ENCODE data around the gene FBXL7.

FBXL7 gene

GRCh38 chr5:15902066-15902465 lies 402.1 kb downstream of the FBXL7 start:
- Mint-ChIP-seq H3K27me3 (no peaks in the 10 kb centered on the region), H3K27ac (no peak overlapping the region), H3K9me3 (no peaks in the 10 kb centered on the region), H3K4me3 (no peak overlapping the region), H3K36me3 (ENCODE audit: low read depth) (no peaks in the 10 kb centered on the region), H3K4me1 (ENCODE audit: low read depth) (no peaks in the 10 kb centered on the region)
- DNase-seq: no peak

DNA sequence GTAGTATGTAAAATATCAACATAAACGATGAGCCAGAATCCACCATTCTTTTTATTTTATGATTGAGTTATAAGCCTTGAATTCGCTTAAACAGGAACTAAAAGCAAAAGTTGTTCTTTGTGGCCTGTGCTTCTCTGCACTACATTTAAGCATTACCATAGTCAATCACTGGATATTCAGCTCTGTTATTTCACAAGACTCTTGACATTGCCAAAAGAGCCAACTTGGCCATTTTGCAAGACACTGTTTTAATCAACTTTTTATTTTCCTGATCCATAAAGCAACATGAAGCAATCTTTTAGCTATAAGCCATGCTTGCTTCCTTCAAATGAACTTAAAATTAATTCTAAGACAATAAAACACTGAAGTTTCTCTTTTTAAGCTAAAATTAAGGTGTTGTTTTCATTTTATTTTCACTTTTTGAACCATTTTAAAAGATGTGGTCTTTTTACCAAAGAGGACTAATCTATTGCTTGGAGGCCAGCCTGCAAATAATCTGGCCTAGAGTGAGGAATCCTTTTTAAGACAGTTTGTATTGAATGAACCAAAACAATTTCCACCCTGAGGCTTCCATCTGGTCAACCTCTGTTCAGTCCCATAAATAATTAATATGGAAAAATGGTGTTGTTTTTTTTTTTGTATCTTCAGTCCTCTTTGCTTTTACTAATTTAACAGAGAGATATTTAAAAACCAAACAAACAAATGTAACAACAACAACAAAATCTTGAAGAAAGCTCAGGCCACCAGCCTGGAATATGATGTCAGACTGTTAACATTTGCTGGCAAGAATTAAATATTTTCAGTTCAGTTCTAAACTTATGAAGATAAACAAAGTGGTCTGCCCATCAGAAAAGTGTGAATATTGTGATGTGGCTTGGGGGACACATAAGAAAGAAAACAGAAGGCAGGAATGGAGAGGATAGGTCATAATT lies 405.2 kb downstream of the FBXL7 start:
- no peaks in the 10 kb centered on the region for H3K4me1 Mint-ChIP-seq (ENCODE audit: low read depth)
- H3K36me3 Mint-ChIP-seq (ENCODE audit: low read depth): no peaks in the 10 kb centered on the region
- no peak for DNase-seq
- H3K27me3 Mint-ChIP-seq: no peaks in the 10 kb centered on the region
- no peaks in the 10 kb centered on the region for H3K9me3 Mint-ChIP-seq
- H3K27ac Mint-ChIP-seq: no peak overlapping the region
- no peak overlapping the region for H3K4me3 Mint-ChIP-seq

GRCh38 chr5:15914638-15915037 lies 414.7 kb downstream of the FBXL7 start:
- DNase-seq: no peak
- H3K4me3 Mint-ChIP-seq: no peak overlapping the region
- H3K9me3 Mint-ChIP-seq: no peaks in the 10 kb centered on the region
- H3K27me3 Mint-ChIP-seq: no peaks in the 10 kb centered on the region
- no peak overlapping the region for H3K27ac Mint-ChIP-seq
- H3K4me1 Mint-ChIP-seq (ENCODE audit: low read depth): no peaks in the 10 kb centered on the region
- no peaks in the 10 kb centered on the region for H3K36me3 Mint-ChIP-seq (ENCODE audit: low read depth)

DNA sequence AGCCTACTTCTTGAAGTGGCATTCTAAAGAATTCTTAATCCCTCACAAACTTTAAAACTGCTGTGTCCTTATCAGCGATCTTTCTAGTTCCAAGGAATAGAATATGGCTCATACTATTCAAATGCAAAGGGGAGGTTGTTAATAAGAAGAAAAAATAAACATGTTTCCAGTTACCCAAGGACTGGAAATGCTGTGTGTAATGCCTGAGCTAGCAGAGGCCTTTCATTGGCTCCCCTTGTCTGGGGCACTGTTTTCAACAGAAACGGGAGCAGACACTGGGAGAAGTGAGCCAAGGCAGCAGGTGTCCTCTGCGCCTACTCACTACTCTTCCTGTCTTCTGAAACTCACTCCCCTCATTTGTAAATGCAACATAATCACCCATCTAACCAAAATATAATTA lies 426.6 kb downstream of the FBXL7 start:
- Mint-ChIP-seq H3K4me3 (no peak overlapping the region), H3K9me3 (no peaks in the 10 kb centered on the region), H3K27me3 (no peaks in the 10 kb centered on the region), H3K4me1 (ENCODE audit: low read depth) (no peaks in the 10 kb centered on the region), H3K36me3 (ENCODE audit: low read depth) (no peaks in the 10 kb centered on the region), H3K27ac (no peak overlapping the region)
- DNase-seq: no peak

GRCh38 chr5:15927710-15928380 lies 427.9 kb downstream of the FBXL7 start:
- H3K4me1 Mint-ChIP-seq (ENCODE audit: low read depth): no peaks in the 10 kb centered on the region
- H3K27ac Mint-ChIP-seq: no peak overlapping the region
- DNase-seq: no peak
- no peaks in the 10 kb centered on the region for H3K27me3 Mint-ChIP-seq
- H3K9me3 Mint-ChIP-seq: no peaks in the 10 kb centered on the region
- H3K36me3 Mint-ChIP-seq (ENCODE audit: low read depth): no peaks in the 10 kb centered on the region
- no peak overlapping the region for H3K4me3 Mint-ChIP-seq

- H3K9me3 Mint-ChIP-seq: no peaks in the 10 kb centered on the region
- H3K4me1 Mint-ChIP-seq (ENCODE audit: low read depth): no peaks in the 10 kb centered on the region
- DNase-seq: no peak
- no peaks in the 10 kb centered on the region for H3K27me3 Mint-ChIP-seq
- no peak overlapping the region for H3K27ac Mint-ChIP-seq
- H3K36me3 Mint-ChIP-seq (ENCODE audit: low read depth): no peaks in the 10 kb centered on the region
- H3K4me3 Mint-ChIP-seq: no peak overlapping the region
Observed at GRCh38 chr5:15929611-15930263, 429.8 kb downstream of the FBXL7 start.

DNA sequence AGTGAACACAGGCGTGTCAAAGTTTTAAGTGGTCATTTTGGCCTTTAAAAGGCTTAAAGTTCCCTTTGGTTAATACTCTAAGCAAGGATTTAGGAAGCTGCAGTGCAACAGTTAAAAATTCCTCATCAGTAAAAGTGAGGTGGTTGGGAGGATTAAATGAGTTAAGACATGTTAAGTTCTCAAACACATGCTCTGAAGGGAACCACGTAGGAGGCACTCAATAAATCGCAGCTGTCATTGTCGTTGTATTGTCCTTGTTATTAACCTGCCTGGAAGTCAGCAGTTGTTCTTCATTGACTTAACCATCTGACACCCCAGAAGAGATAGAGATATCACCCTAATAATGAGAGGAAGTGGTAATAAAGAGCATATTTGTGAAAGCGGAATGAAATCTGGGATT lies 432.1 kb downstream of the FBXL7 start:
- peaks cover 1% of the 10 kb centered on the region for H3K9me3 Mint-ChIP-seq
- no peak overlapping the region for H3K4me3 Mint-ChIP-seq
- H3K4me1 Mint-ChIP-seq (ENCODE audit: low read depth): no peaks in the 10 kb centered on the region
- H3K27ac Mint-ChIP-seq: no peak overlapping the region
- no peaks in the 10 kb centered on the region for H3K36me3 Mint-ChIP-seq (ENCODE audit: low read depth)
- DNase-seq: no peak
- no peaks in the 10 kb centered on the region for H3K27me3 Mint-ChIP-seq

DNA sequence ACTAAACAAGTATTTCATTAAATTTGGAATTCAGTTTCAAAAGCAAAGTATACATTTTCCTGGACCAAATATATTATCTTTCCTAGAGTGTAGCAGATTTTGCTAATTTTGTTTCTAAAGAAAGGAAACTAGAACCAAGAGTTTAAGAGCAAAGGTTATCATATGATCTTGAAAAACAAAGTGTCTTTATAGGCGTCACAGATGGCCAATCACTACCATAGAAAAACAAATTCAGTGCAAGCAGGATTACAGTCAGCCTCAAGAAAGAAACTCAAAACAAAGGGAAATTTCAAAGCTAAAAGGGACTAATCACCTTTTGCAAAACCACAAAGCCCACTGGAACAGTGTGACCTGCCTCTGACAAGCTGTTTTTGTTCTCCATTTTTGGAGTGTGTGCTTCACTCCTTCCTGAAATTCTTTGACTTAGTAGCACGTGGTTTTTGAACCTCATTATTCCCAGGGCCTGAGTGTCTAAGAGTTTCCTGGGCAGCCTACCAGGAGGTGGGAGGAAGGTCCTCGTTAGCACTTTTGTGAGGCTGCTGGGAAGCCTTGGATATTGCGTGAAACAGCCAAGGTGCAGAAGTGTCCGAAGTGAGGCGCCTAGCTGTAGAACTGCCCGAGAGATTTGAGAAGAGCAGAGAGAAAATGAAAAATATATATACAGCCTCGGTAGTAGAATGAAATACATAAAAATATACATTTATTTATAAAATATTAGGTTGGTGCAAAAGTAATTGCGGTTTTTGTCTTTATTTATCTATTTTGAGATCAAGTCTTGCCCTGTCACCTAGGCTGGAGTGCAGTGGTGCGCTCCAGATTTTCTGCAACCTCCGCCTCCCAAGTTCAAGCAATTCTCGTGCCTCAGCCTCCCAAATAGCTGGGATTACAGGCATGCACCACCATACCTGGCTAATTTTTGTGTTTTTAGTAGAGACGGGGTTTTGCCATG lies 433.6 kb downstream of the FBXL7 start:
- Mint-ChIP-seq H3K9me3 (peaks cover 7% of the 10 kb centered on the region), H3K4me3 (no peak overlapping the region), H3K4me1 (ENCODE audit: low read depth) (no peaks in the 10 kb centered on the region), H3K27me3 (no peaks in the 10 kb centered on the region), H3K27ac (no peak overlapping the region), H3K36me3 (ENCODE audit: low read depth) (no peaks in the 10 kb centered on the region)
- no peak for DNase-seq

GRCh38 chr5:15936505-15937245 lies 436.7 kb downstream of the FBXL7 start:
- H3K4me3 Mint-ChIP-seq: no peak overlapping the region
- DNase-seq: no peak
- no peak overlapping the region for H3K27ac Mint-ChIP-seq
- H3K27me3 Mint-ChIP-seq: no peaks in the 10 kb centered on the region
- H3K36me3 Mint-ChIP-seq (ENCODE audit: low read depth): no peaks in the 10 kb centered on the region
- peaks cover 8% of the 10 kb centered on the region for H3K9me3 Mint-ChIP-seq
- H3K4me1 Mint-ChIP-seq (ENCODE audit: low read depth): no peaks in the 10 kb centered on the region

- no peak overlapping the region for H3K27ac Mint-ChIP-seq
- H3K9me3 Mint-ChIP-seq: peaks cover 8% of the 10 kb centered on the region
- no peaks in the 10 kb centered on the region for H3K27me3 Mint-ChIP-seq
- no peak for DNase-seq
- no peaks in the 10 kb centered on the region for H3K4me1 Mint-ChIP-seq (ENCODE audit: low read depth)
- no peaks in the 10 kb centered on the region for H3K36me3 Mint-ChIP-seq (ENCODE audit: low read depth)
- no peak overlapping the region for H3K4me3 Mint-ChIP-seq
Observed at GRCh38 chr5:15937708-15938107, 437.7 kb downstream of the FBXL7 start.

- Mint-ChIP-seq H3K36me3 (ENCODE audit: low read depth) (no peaks in the 10 kb centered on the region), H3K27ac (no peak overlapping the region), H3K9me3 (peaks cover 8% of the 10 kb centered on the region), H3K27me3 (no peaks in the 10 kb centered on the region), H3K4me3 (no peak overlapping the region), H3K4me1 (ENCODE audit: low read depth) (no peaks in the 10 kb centered on the region)
- no peak for DNase-seq
Observed at GRCh38 chr5:15938186-15938585, 438.2 kb downstream of the FBXL7 start.

GRCh38 chr5:15938961-15939360 lies 439.0 kb downstream of the FBXL7 start:
- no peaks in the 10 kb centered on the region for H3K36me3 Mint-ChIP-seq (ENCODE audit: low read depth)

GRCh38 chr5:15940905-15941304 lies 440.9 kb downstream of the FBXL7 start:
- Mint-ChIP-seq H3K4me1 (ENCODE audit: low read depth) (no peaks in the 10 kb centered on the region), H3K9me3 (peaks cover 8% of the 10 kb centered on the region), H3K36me3 (ENCODE audit: low read depth) (no peaks in the 10 kb centered on the region), H3K27me3 (no peaks in the 10 kb centered on the region), H3K27ac (no peak overlapping the region), H3K4me3 (no peak overlapping the region)
- DNase-seq: no peak

More at GRCh38 chr5:15938961-15939360, 439.0 kb downstream of the FBXL7 start:
- Mint-ChIP-seq H3K9me3 (peaks cover 8% of the 10 kb centered on the region), H3K27ac (no peak overlapping the region), H3K4me1 (ENCODE audit: low read depth) (no peaks in the 10 kb centered on the region), H3K27me3 (no peaks in the 10 kb centered on the region), H3K4me3 (no peak overlapping the region)
- no peak for DNase-seq
